Ovary (tissue), 3 donors: ENCODE measurements around the gene MCF2L.

ENCODE experiments used
- CTCF ChIP-seq, 3 donors: fragments of 450-650 bp in 2 of 3; fragments of 200-600 bp in 1 of 3; IDR thresholded peaks; one replicate each; pipeline versions ENCODE4 v1.5.1 to v1.8.0; 2016 to 2022; ENCODE audit warnings: antibody characterized with exemption in 3 of 3, mild to moderate bottlenecking in 1 of 3
- EP300 ChIP-seq: sonication (generic); formaldehyde crosslinking; IDR thresholded peaks from one replicate; pipeline ENCODE4 v1.6.1; 2017; ENCODE audit warnings: antibody characterized with exemption
- POLR2A ChIP-seq: fragments of 450-650 bp; IDR thresholded peaks from one replicate; pipeline ENCODE4 v1.6.1; 2017; ENCODE audit warnings: antibody characterized with exemption, mild to moderate bottlenecking, moderate library complexity
- donor health status: DM: no; HTN: no; CAD: no.

GRCh38 chr13:112941349-112941748, 27.7 kb upstream of the MCF2L start:
- TF ChIP-seq CTCF (IDR thresholded peaks at IDR 0.05): no peak
- no peak for TF ChIP-seq POLR2A
- no peak for TF ChIP-seq EP300
